COR-L47 (cell line): ENCODE measurements around the gene BTBD17.

Experiments
- DNase-seq: peaks from one replicate; lab custom pipeline; 2025; lab: John Stamatoyannopoulos, UW

BTBD17 gene

GRCh38 chr17:74387365-74388218, 25.9 kb upstream of the BTBD17 start:
- DNase-seq: no peak

GRCh38 chr17:74386386-74386785, 24.7 kb upstream of the BTBD17 start:
- no peak for DNase-seq

- DNase-seq: no peak
Observed at GRCh38 chr17:74385201-74385600, 23.5 kb upstream of the BTBD17 start.

GRCh38 chr17:74383141-74383540, 21.5 kb upstream of the BTBD17 start:
- DNase-seq: no peak

- no peak for DNase-seq
Observed at GRCh38 chr17:74380959-74381808, 19.5 kb upstream of the BTBD17 start.

- DNase-seq: no peak
Observed at GRCh38 chr17:74380086-74380958, 18.7 kb upstream of the BTBD17 start.

GRCh38 chr17:74379495-74380085, 17.9 kb upstream of the BTBD17 start:
- peak; percentile 75 for DNase-seq

GRCh38 chr17:74374858-74375257, 13.2 kb upstream of the BTBD17 start:
- no peak for DNase-seq

- no peak for DNase-seq
Observed at GRCh38 chr17:74373838-74374606, 12.4 kb upstream of the BTBD17 start.

- DNase-seq: no peak
Observed at GRCh38 chr17:74372426-74372825, 10.8 kb upstream of the BTBD17 start.

GRCh38 chr17:74371653-74372147, 10.0 kb upstream of the BTBD17 start:
- no peak for DNase-seq

- DNase-seq: no peak
Observed at GRCh38 chr17:74369665-74370490, 8.2 kb upstream of the BTBD17 start.

GRCh38 chr17:74369221-74369620, 7.6 kb upstream of the BTBD17 start:
- DNase-seq: no peak

GRCh38 chr17:74368341-74369081, 6.8 kb upstream of the BTBD17 start:
- peak; percentile 44 for DNase-seq

- DNase-seq: no peak
Observed at GRCh38 chr17:74367206-74367605, 5.5 kb upstream of the BTBD17 start, which contains the start of gene GPR142. Gene GPR142, plus strand, starts transcription at chr17:74367506. Its CDS starts 2,035 bp downstream, at chr17:74369541.

- DNase-seq: no peak
Observed at GRCh38 chr17:74362810-74363498, 1.3 kb upstream of the BTBD17 start.

GRCh38 chr17:74362069-74362405, 369 bp upstream of the BTBD17 start:
- no peak for DNase-seq

GRCh38 chr17:74360899-74361229, 804 bp downstream of the BTBD17 start:
- DNase-seq: no peak

- no peak for DNase-seq
Observed at GRCh38 chr17:74359916-74360315, 1.8 kb downstream of the BTBD17 start.
